GM18520 (cell line): Measurements from ENCODE around the gene MSGN1.
A peak's percentile ranks its signal among the peaks of the same experiment; 100 is the strongest.
"Not testable (repeated sequence)": the region's sequence is repeated elsewhere in the genome, so short reads cannot be mapped to it uniquely, and the experiment has no call there.

Experiments
- ATAC-seq: cut with Tn5 transposase; IDR thresholded peaks from one replicate; pipeline ENCODE4 v1.9.1; 2021; ENCODE audit not compliant: unreplicated experiment

Gene MSGN1

GRCh38 chr2:17804358-17804757, 11.9 kb upstream of the MSGN1 start:
- ATAC-seq, result peak; percentile 60

DNA sequence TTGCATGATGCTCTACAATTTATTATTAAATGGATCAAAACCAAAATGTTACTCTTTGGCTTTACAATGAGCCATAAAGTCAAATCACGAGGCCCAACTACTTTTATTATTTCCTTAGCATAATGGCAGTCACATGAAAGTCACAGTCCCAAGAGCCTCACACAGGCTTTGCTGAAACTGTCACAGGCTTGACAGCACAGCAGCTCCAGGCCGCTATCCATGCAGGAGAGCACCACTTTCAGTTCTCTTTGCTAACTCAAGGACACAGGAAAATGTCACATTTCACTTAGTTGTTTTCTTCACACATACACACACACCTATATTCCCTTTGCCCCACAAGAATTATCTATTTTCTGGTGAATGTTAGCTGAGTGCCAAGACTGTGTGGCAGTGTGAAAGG, 11.1 kb upstream of the MSGN1 start:
- no peak for ATAC-seq

GRCh38 chr2:17805717-17806363, 10.4 kb upstream of the MSGN1 start:
- ATAC-seq, result no peak

- ATAC-seq, result peak; percentile 29
Observed at GRCh38 chr2:17813010-17813741, 3.1 kb upstream of the MSGN1 start.

DNA sequence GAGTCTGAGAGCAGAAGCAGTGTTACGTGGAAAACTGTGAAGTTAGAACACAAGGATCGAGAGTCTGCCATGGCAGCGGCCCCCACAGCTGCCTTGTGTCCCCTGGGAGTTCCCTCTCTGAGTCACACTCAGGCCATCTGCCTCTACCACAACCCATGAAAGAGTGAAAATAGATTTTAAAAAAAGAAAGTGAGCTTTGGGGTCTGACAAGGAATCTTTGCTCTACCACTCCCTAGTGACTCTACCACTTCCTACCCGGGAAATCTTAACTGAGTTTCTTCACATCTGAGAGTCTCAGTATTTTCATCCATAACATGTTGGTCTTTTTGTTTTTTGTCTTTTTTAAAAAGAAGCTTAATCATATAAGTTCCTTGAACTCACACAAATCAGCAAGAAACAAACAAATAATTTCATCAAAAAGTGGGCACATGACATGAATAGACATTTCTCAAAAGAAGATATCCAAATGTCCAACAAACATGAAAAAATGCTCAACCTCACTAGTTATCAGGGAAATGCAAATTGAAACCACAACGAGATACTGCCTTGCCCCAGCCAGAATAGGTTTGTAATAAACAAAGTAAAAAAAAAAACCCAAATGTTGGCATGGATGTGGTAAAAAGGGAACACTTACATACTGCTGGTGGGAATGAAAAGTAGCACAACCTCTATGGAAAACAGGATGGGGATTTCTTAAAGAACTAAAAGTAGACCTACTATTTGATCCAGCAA, 2.4 kb upstream of the MSGN1 start:
- ATAC-seq, result peak; percentile 80

- ATAC-seq, result no peak
Observed at GRCh38 chr2:17814601-17815000, 1.7 kb upstream of the MSGN1 start.

GRCh38 chr2:17815468-17816184, 634 bp upstream of the MSGN1 start:
- ATAC-seq, result no peak

DNA sequence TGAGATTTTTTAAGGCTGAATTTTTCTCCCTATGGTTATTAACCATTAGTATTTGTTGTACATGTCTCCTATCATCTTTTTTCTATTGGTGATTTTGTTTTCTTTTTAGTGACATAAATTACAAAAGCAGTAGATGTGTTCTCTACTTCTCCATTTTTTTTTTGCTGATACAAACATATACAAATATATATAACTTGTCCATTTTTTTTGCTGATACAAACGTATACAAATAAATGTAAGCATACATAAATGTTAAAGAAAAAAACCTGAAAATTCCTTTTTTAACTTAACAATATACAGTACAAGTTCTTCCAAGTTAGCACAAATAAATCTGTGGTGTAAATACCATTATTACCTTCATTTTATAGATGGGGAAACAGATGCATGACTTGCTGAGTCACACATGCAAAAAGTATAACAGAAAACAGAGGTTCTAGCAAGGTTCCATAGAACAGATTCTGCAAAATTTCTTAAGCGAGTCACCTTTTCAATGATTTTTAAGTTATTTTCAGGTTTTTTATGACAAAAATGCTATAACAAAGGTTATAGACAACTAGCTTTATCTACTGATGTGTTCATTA, 2.1 kb downstream of the MSGN1 start:
- no peak for ATAC-seq

- no peak for ATAC-seq
Observed at GRCh38 chr2:17821080-17821479, 4.8 kb downstream of the MSGN1 start.

DNA sequence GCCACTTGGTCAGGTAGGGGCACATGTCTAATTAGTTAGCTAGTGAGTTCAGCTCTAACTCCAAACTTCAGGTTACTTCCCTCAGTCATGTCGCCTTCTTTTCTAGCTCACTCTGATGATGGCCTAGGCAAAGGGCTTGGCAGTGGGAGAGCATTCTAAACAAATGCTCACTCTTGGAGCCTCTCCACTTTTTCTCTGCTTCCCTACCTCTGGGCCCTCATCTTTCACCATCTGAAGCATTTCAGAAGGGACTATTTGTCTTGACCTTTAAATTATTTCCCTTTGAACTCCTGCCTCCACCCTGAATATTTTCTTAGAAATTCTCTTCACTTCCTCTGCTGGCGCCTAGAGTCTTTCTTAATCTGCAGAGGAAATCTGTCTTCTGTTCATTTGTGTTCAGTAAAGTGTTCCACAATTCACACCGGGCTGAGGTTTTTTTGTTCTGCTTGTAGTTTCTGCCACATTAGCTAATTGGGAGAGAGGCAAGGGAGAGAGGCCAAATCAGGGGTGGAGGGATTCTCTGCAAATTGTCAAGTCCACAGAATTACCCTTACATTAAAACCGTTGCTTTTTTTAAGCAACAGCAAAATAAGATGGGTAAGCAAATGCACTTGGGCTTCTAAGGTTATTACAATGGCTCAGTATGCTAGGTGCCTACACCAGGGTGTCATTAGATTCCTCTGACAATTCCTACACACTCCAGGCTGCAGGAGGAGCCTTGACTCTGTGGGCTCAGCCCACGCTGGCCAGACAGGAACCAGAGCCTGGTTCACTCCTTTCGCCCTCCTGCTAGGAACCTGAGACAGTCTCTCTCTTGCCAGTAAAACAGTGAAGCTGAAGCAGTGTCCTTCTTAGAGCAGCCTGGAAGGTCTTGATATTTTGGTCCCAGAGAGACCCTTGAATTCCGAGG, 5.5 kb downstream of the MSGN1 start:
- no peak for ATAC-seq

DNA sequence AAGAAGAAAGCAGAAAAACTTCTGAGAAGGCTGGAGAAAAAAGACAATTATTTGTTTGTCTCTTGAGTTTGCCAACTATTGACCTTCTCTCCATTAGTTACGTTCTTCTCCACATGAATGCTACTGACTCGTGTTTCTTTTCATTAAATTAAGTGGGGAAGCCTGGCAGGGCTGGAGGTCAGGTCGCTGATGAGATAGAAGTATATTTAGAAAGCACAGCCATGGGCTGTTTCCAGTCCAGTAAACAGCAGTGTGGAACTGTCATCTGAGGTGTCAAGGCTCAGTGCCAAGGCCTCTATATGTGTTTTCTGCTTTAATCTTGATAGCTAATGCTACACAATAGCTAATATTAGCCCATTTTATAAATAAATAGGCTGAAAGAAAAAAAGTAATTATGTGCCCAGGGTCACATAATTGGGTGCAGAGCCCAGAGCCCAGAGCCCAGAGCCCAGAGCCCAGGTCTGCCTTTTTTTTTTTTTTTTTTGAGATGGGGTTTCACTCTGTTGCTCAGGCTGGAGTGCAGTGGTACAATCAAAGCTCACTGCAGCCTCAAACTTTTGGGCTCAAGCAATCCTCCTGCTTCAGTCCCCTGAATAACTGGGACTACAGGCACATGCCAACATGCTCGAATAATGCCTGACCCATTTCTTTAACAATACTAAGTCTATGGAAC, 6.3 kb downstream of the MSGN1 start:
- ATAC-seq, result no peak

DNA sequence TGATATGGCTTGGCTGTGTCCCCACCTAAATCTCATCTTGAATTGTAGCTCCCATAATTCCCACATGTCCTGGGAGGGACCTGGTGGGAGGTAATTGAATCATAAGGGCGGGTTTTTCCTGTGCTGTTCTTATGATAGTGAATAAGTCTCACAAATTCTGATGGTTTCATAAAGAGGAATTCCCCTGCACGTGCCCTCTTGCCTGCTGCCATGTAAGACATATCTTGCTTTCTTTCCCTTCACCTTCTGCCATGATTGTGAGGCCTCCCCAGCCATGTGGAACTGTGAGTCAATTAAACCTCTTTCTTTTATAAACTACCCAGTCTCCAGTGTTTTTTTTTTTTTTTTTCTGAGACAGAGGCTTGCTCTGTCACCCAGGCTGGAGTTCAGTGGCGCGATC, 7.4 kb downstream of the MSGN1 start:
- not testable (repeated sequence) for ATAC-seq

- ATAC-seq, result no peak
Observed at GRCh38 chr2:17827316-17827715, 11.1 kb downstream of the MSGN1 start.

DNA sequence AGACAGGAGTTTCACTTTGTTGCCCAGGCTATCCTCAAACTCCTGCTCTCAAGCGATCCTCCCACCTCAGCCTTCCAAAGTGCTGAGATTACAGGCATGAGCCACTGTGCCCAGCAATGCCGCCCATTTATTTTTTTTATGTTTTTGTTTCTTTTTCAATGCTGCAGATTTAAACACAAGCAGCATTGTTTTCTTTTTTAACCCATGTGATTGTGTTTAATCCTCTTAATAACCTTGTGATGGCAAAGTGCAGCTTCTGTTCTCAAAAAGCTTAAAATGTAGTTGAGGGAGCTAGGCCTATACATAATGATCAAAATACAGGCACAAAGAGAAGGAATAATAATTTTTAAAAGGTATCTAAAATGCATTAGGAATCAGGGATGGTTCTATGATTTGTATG, 11.5 kb downstream of the MSGN1 start:
- no peak for ATAC-seq

GRCh38 chr2:17830053-17831034, 14.1 kb downstream of the MSGN1 start:
- peak; percentile 61 for ATAC-seq

DNA sequence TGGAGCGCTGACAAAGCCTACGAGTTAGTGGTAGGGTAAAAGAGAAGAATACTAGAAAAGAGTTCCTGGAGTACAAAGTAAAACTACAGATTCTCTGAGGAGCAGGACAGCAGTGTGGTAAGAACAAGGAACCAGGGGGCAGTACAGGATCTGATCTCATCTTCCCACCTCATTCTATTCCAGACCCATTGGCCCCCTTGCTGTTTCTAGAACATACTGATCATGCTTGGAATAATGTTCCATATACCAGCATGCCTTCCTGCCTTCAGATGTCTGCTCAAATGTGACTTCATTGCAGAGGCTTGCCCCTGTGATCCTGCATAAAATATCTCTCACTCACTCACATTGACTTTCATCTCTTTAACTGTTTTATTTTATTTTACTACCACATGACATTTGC, 19.3 kb downstream of the MSGN1 start:
- no peak for ATAC-seq

- no peak for ATAC-seq
Observed at GRCh38 chr2:17839959-17840358, 23.7 kb downstream of the MSGN1 start.

GRCh38 chr2:17843457-17843856, 27.2 kb downstream of the MSGN1 start:
- no peak for ATAC-seq
